Sigmoid colon (tissue), 7 donors: ENCODE results near the gene SLC25A45. TPM values are rescaled to one million over a fixed set of nuclear protein-coding genes. Genes with fewer than 3 reads are reported as not detected.

Source experiments
- DNase-seq: peaks from one replicate; pipeline ENCODE4 v3.0.0-alpha.2; 2019
- H3K27ac ChIP-seq, 4 donors: fragments of 200-600 bp; sonication (generic); one replicate each; pipeline ENCODE4 v1.5.1; 2016 to 2019; ENCODE audit warnings: mild to moderate bottlenecking in 1 of 4
- H3K27me3 ChIP-seq, 3 donors: fragments of 200-600 bp; sonication (generic); one replicate each; pipeline ENCODE4 v1.5.1; 2019; ENCODE audit warnings: mild to moderate bottlenecking in 1 of 3
- H3K36me3 ChIP-seq, 4 donors: fragments of 200-600 bp; sonication (generic); one replicate each; pipeline ENCODE4 v1.5.1; 2016 to 2019
- H3K4me1 ChIP-seq, 4 donors: fragments of 200-600 bp; sonication (generic); one replicate each; pipeline ENCODE4 v1.5.1; 2017 to 2019
- H3K4me3 ChIP-seq, 4 donors: fragments of 200-600 bp; sonication (generic); one replicate each; pipeline ENCODE4 v1.5.1; 2017 to 2019; ENCODE audit warnings: mild to moderate bottlenecking in 2 of 4, moderate library complexity in 1 of 4
- H3K9me3 ChIP-seq, 4 donors: fragments of 200-600 bp in 3 of 4; sonication (generic) in 3 of 4; one replicate each; pipeline versions ENCODE4 v1.5.1 to v1.6.1; 2013 to 2019
- EP300 ChIP-seq, 4 donors: sonication (generic); formaldehyde crosslinking; IDR thresholded peaks; one replicate each; pipeline ENCODE4 v1.6.1; 2017; ENCODE audit warnings: antibody characterized with exemption in 4 of 4
- POLR2A ChIP-seq, 2 donors: fragments of 450-650 bp; IDR thresholded peaks; one replicate each; pipeline ENCODE4 v1.6.1; 2016; ENCODE audit warnings: antibody characterized with exemption in 2 of 2, mild to moderate bottlenecking in 2 of 2, moderate library complexity in 2 of 2
- POLR2AphosphoS5 ChIP-seq, 4 donors: sonication (generic); formaldehyde crosslinking; IDR thresholded peaks; one replicate each; pipeline ENCODE4 v1.6.1; 2017; ENCODE audit warnings: antibody characterized with exemption in 4 of 4
- WGBS, 2 donors: extraction: QIAGEN DNeasy Blood & Tissue Kit; methylation state at CpG; one replicate each; pipeline ENCODE4 v1.1.7; 2013; 5-methylcytosine and 5-hydroxymethylcytosine counted together
- intact Hi-C: fragments of 100-400 bp; cut with DNase I; formaldehyde crosslinking; loops from one replicate; pipeline ENCODE4 v1.15.1; 2023
- polyA plus RNA-seq, 3 donors: library from polyadenylated mRNA; stranded (reverse); fragments of 200-250 nt; gene quantifications; one replicate each; pipeline ENCODE4 v1.2.3, GENCODE V29; 2013
- total RNA-seq, 4 donors: library from RNA; depleted of rRNA; stranded (reverse); fragments of >200 nt; gene quantifications; one replicate each; pipeline ENCODE4 v1.1.0, GENCODE V29; 2016
- TF ChIP-seq, protein P1 (sequence below), 4 experiments: fragments of 450-650 bp in 3 of 4; fragments of 200-600 bp in 1 of 4; IDR thresholded peaks; one replicate each; pipeline ENCODE4 v1.5.1; 2016 to 2019; ENCODE audit warnings: antibody characterized with exemption in 4 of 4, mild to moderate bottlenecking in 3 of 4, moderate library complexity in 2 of 4
- donor health status: healthy with polysubstance abuse.
- donor health status: Bipolar disorder and iron deficiency.
- donor health status: healthy.

Gene SLC25A45
- total and polyA plus RNA-seq, 7 donors, result 1.2 to 12.8 (median 5.3) TPM

DNA sequence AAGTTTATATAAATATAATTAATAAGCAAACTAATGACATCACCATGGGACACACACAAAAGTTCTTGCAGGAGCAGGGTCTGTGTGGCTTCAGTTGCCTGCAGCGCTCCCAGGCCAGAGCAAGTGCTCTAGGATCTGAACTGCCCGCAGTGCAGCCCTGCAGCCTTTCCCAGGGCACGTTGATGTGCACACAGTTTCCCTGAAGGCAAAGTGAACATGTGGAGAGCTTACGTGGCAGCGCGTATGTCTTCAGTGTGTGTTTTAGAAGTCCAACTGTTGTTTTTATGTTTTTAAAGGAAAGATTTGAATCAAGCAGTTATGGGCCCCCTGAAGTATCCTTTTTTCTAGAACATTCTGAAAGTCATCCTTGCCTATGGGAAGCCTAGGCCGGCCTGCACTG lies 29.1 kb downstream of the SLC25A45 start:
- H3K27ac ChIP-seq, result peak overlapping the region; percentile 72 to 79 (median 78)
- H3K27me3 ChIP-seq, result peaks cover 0 to 17% (median 11%) of the 10 kb centered on the region in 3 donors
- no peak for DNase-seq
- no peak overlapping the region for H3K4me3 ChIP-seq
- 88 to 89% methylated on average over 7 of the region's 7 CpGs for WGBS, 2 donors
- H3K4me1 ChIP-seq, result peaks cover 0 to 27% (median 23%) of the 10 kb centered on the region in 4 donors
- TF ChIP-seq, protein P1, sequence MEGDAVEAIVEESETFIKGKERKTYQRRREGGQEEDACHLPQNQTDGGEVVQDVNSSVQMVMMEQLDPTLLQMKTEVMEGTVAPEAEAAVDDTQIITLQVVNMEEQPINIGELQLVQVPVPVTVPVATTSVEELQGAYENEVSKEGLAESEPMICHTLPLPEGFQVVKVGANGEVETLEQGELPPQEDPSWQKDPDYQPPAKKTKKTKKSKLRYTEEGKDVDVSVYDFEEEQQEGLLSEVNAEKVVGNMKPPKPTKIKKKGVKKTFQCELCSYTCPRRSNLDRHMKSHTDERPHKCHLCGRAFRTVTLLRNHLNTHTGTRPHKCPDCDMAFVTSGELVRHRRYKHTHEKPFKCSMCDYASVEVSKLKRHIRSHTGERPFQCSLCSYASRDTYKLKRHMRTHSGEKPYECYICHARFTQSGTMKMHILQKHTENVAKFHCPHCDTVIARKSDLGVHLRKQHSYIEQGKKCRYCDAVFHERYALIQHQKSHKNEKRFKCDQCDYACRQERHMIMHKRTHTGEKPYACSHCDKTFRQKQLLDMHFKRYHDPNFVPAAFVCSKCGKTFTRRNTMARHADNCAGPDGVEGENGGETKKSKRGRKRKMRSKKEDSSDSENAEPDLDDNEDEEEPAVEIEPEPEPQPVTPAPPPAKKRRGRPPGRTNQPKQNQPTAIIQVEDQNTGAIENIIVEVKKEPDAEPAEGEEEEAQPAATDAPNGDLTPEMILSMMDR (IDR thresholded peaks at IDR 0.05), result no peak
- TF ChIP-seq POLR2A (IDR thresholded peaks at IDR 0.05), result no peak
- no peak for TF ChIP-seq POLR2AphosphoS5 (IDR thresholded peaks at IDR 0.05)
- no peak for TF ChIP-seq EP300 (IDR thresholded peaks at IDR 0.05)
- H3K9me3 ChIP-seq, result no peaks in the 10 kb centered on the region
- intact Hi-C loops, result no loop called here
- peaks cover 33 to 46% (median 36%) of the 10 kb centered on the region in 4 donors for H3K36me3 ChIP-seq

DNA sequence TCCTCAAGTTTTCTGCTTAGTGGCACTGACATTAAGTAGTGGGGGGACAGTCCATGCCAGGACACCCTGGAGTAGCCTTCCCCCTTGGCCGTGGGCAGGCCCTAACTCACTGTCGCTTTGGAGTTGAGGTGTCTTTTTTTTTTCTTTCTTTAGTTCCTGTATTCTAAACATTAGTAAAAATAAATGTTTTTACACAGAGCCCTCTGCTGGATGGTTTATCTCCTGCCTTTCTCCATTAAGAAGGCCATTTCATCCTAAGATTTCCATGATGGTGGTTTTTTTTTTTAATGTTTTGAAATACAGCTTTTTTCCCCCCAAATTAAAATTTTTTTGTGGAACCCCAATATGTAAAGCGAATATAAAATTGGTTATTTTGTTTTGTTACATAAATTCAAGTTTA lies 29.7 kb downstream of the SLC25A45 start:
- DNase-seq, result no peak
- Histone ChIP-seq H3K36me3 (peaks cover 39 to 52% (median 42%) of the 10 kb centered on the region in 4 donors), H3K9me3 (no peaks in the 10 kb centered on the region), H3K4me3 (no peak overlapping the region), H3K27ac (no peak overlapping the region), H3K27me3 (peaks cover 0 to 17% (median 11%) of the 10 kb centered on the region in 3 donors), H3K4me1 (peaks cover 0 to 27% (median 23%) of the 10 kb centered on the region in 4 donors)
- TF ChIP-seq EP300 (IDR thresholded peaks at IDR 0.05), result no peak
- TF ChIP-seq, protein P1 (IDR thresholded peaks at IDR 0.05), result peak in 1 of 4 experiments; percentile 13
- 67 to 86% methylated on average over 3 of the region's 3 CpGs for WGBS, 2 donors
- intact Hi-C loops, result no loop called here

DNA sequence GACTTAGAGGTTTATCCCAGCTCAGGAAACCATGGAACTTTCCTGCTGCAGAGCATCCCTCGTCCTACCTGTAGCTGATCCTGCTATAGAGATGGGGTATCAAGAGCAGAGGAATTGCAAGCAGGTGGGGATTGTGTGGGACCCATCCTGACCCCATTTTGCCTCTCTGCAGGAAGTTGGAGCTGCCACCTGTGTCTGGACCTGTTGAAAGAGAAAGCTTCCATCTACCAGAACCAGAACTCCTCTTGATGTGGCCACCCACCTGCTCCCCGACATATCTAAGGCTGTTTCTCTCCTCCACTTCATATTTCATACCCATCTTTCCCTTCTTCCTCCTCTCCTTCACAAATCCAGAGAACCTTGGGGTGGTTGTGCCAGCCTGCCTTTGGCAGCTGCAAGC lies 30.9 kb downstream of the SLC25A45 start:
- TF ChIP-seq POLR2AphosphoS5 (IDR thresholded peaks at IDR 0.05) (no peak), POLR2A (IDR thresholded peaks at IDR 0.05) (no peak), EP300 (IDR thresholded peaks at IDR 0.05) (no peak)
- TF ChIP-seq, protein P1 (IDR thresholded peaks at IDR 0.05), result no peak
- peaks cover 0 to 27% (median 23%) of the 10 kb centered on the region in 4 donors for H3K4me1 ChIP-seq
- H3K9me3 ChIP-seq, result no peaks in the 10 kb centered on the region
- no peak overlapping the region for H3K27ac ChIP-seq
- intact Hi-C loops, result no loop called here
- no peak for DNase-seq
- no peak overlapping the region for H3K4me3 ChIP-seq
- H3K27me3 ChIP-seq, result peaks cover 0 to 6% (median 6%) of the 10 kb centered on the region in 3 donors
- peaks cover 47 to 64% (median 54%) of the 10 kb centered on the region in 4 donors for H3K36me3 ChIP-seq
- 85 to 93% methylated on average over 2 of the region's 2 CpGs for whole genome bisulfite sequencing, 2 donors

DNA sequence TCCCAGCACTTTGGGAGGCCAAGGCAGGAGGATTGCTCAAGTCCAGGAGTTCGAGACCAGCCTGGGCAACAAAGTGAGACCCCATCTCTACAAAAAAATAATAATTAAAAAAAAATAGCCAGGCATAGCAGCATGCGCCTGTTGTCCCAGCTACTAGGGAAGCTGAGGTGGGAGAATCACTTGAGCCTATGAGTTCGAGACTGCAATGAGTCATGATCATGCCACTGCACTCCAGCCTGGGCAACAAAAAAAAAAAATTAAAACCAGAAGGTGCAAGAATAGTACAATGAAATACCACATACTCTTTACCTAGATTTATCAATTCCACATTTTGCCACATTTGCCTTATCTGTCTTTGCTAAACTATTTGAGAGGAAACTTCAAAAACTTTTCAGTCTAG lies 40.6 kb downstream of the SLC25A45 start:
- Histone ChIP-seq H3K4me3 (no peak overlapping the region), H3K9me3 (no peaks in the 10 kb centered on the region), H3K27me3 (no peaks in the 10 kb centered on the region), H3K36me3 (peaks cover 52 to 83% (median 66%) of the 10 kb centered on the region in 4 donors), H3K27ac (no peak overlapping the region), H3K4me1 (peaks cover 0 to 28% (median 8%) of the 10 kb centered on the region in 4 donors)
- no peak for TF ChIP-seq POLR2AphosphoS5 (IDR thresholded peaks at IDR 0.05)
- no peak for TF ChIP-seq EP300 (IDR thresholded peaks at IDR 0.05)
- 93 to 96% methylated on average over 3 of the region's 3 CpGs for WGBS, 2 donors
- no peak for DNase-seq
- intact Hi-C loops, result no loop called here

DNA sequence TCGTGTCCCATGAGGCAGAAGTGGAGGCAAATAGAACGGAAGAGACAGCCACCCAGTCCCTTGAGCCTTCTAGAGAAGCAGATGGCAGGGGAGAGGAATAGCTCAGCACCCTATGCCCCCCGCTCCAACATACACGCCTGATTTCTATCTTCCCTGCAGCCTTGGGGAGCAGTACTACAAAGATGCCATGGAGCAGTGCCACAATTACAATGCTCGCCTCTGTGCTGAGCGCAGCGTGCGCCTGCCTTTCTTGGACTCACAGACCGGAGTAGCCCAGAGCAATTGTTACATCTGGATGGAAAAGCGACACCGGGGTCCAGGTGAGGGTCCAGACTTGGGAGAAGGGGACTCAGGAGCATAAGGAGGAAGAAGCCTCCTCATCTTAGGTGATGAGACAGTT lies 42.2 kb downstream of the SLC25A45 start:
- H3K9me3 ChIP-seq, result no peaks in the 10 kb centered on the region
- no peak for DNase-seq
- H3K27me3 ChIP-seq, result no peaks in the 10 kb centered on the region
- no peak overlapping the region for H3K4me3 ChIP-seq
- TF ChIP-seq, protein P1 (IDR thresholded peaks at IDR 0.05), result no peak
- TF ChIP-seq POLR2AphosphoS5 (IDR thresholded peaks at IDR 0.05) (no peak), POLR2A (IDR thresholded peaks at IDR 0.05) (no peak), EP300 (IDR thresholded peaks at IDR 0.05) (no peak)
- peaks cover 0 to 39% (median 17%) of the 10 kb centered on the region in 4 donors for H3K4me1 ChIP-seq
- intact Hi-C loops, result no loop called here
- H3K27ac ChIP-seq, result no peak overlapping the region
- H3K36me3 ChIP-seq, result peaks cover 45 to 66% (median 50%) of the 10 kb centered on the region in 4 donors
- WGBS, 2 donors, result 95% methylated on average over 11 of the region's 11 CpGs
